ENCODE data around the gene ALG8. TPM values are rescaled to one million over a fixed set of nuclear protein-coding genes. Genes with fewer than 3 reads are reported as not detected.
"Not testable (repeated sequence)": the region's sequence is repeated elsewhere in the genome, so short reads cannot be mapped to it uniquely, and the experiment has no call there.

ALG8 gene
- total RNA-seq, 3 donors from 2014 or later (not counting 1 experiment from before 2014, with no cell fraction given): 19.2 to 20.1 (median 19.8) TPM

- no peak overlapping the region for H3K4me3 Mint-ChIP-seq
Measured at GRCh38 chr11:78097666-78098385, 41.6 kb downstream of the ALG8 start.

GRCh38 chr11:78094250-78094649 is 45.2 kb downstream of the ALG8 start:
- H3K27me3 ChIP-seq (ENCODE audit: control insufficient read depth, insufficient read depth, low read length): no peaks in the 10 kb centered on the region
- H3K27ac Mint-ChIP-seq: no peak overlapping the region
- H3K9me3 ChIP-seq (ENCODE audit: control insufficient read depth, insufficient read depth, low read length): no peaks in the 10 kb centered on the region
- peak; percentile 65 to 75 (median 73) for ATAC-seq
- WGBS (ENCODE audit: insufficient coverage): 62% methylated on average over 2 of the region's 2 CpGs
- DNase-seq: peak in 1 of 2 donors; percentile 28
- H3K27ac ChIP-seq (ENCODE audit: low read length): no peak overlapping the region
- no peak for TF ChIP-seq CTCF (IDR thresholded peaks at IDR 0.05)
- H3K36me3 ChIP-seq (ENCODE audit: control insufficient read depth, insufficient read depth, low read length): peaks cover 10% of the 10 kb centered on the region
- no peaks in the 10 kb centered on the region for H3K27me3 Mint-ChIP-seq (ENCODE audit: low read depth in 2 of 2)
- H3K4me1 ChIP-seq (ENCODE audit: control insufficient read depth, insufficient read depth, low read length): no peaks in the 10 kb centered on the region
- no peak overlapping the region for H3K4me3 ChIP-seq (ENCODE audit: low read length)
- H3K9me3 Mint-ChIP-seq: no peaks in the 10 kb centered on the region
- intact Hi-C loops (cut with micrococcal nuclease): no loop called here
- H3K36me3 Mint-ChIP-seq: peaks cover 5% of the 10 kb centered on the region
- no peak overlapping the region for H3K4me3 Mint-ChIP-seq
- H3K4me1 Mint-ChIP-seq: no peaks in the 10 kb centered on the region

More at GRCh38 chr11:78097666-78098385, 41.6 kb downstream of the ALG8 start:
- peaks cover 16% of the 10 kb centered on the region for H3K36me3 Mint-ChIP-seq
- intact Hi-C loops (cut with micrococcal nuclease): no loop called here
- Histone ChIP-seq H3K4me3 (ENCODE audit: low read length) (no peak overlapping the region), H3K27ac (ENCODE audit: low read length) (no peak overlapping the region), H3K9me3 (ENCODE audit: control insufficient read depth, insufficient read depth, low read length) (no peaks in the 10 kb centered on the region), H3K4me1 (ENCODE audit: control insufficient read depth, insufficient read depth, low read length) (no peaks in the 10 kb centered on the region), H3K27me3 (ENCODE audit: control insufficient read depth, insufficient read depth, low read length) (no peaks in the 10 kb centered on the region), H3K36me3 (ENCODE audit: control insufficient read depth, insufficient read depth, low read length) (peaks cover 26% of the 10 kb centered on the region)
- 99% methylated on average over 6 of the region's 7 CpGs for WGBS (ENCODE audit: insufficient coverage)
- no peaks in the 10 kb centered on the region for H3K27me3 Mint-ChIP-seq (ENCODE audit: low read depth in 2 of 2)
- H3K9me3 Mint-ChIP-seq: no peaks in the 10 kb centered on the region
- no peak overlapping the region for H3K27ac Mint-ChIP-seq
- TF ChIP-seq CTCF (IDR thresholded peaks at IDR 0.05): no peak
- ATAC-seq (no peak), DNase-seq (no peak)
- H3K4me1 Mint-ChIP-seq: no peaks in the 10 kb centered on the region

- ATAC-seq; H3K36me3 ChIP-seq (ENCODE audit: control insufficient read depth, insufficient read depth, low read length); H3K4me1 ChIP-seq (ENCODE audit: control insufficient read depth, insufficient read depth, low read length); H3K9me3 Mint-ChIP-seq; H3K4me1 Mint-ChIP-seq; H3K4me3 Mint-ChIP-seq; intact Hi-C loops (cut with micrococcal nuclease); H3K27me3 ChIP-seq (ENCODE audit: control insufficient read depth, insufficient read depth, low read length); H3K27me3 Mint-ChIP-seq (ENCODE audit: low read depth in 2 of 2); H3K36me3 Mint-ChIP-seq; H3K4me3 ChIP-seq (ENCODE audit: low read length); H3K9me3 ChIP-seq (ENCODE audit: control insufficient read depth, insufficient read depth, low read length); H3K27ac ChIP-seq (ENCODE audit: low read length); H3K27ac Mint-ChIP-seq; DNase-seq: not testable (repeated sequence)
- 91% methylated on average over 6 of the region's 6 CpGs for WGBS (ENCODE audit: insufficient coverage)
Measured at GRCh38 chr11:78086521-78087074, 52.8 kb downstream of the ALG8 start.

- ATAC-seq (no peak), DNase-seq (no peak)
- peaks cover 9% of the 10 kb centered on the region in 2 donors for H3K4me1 Mint-ChIP-seq
- H3K9me3 Mint-ChIP-seq: no peaks in the 10 kb centered on the region
- H3K27me3 ChIP-seq (ENCODE audit: control insufficient read depth, insufficient read depth, low read length): no peaks in the 10 kb centered on the region
- intact Hi-C loops (cut with micrococcal nuclease): no loop called here
- no peak overlapping the region for H3K27ac Mint-ChIP-seq
- no peaks in the 10 kb centered on the region for H3K9me3 ChIP-seq (ENCODE audit: control insufficient read depth, insufficient read depth, low read length)
- no peaks in the 10 kb centered on the region for H3K36me3 ChIP-seq (ENCODE audit: control insufficient read depth, insufficient read depth, low read length)
- no peak overlapping the region for H3K4me3 Mint-ChIP-seq
- H3K27ac ChIP-seq (ENCODE audit: low read length): no peak overlapping the region
- WGBS (ENCODE audit: insufficient coverage): 96% methylated on average over 2 of the region's 3 CpGs
- no peaks in the 10 kb centered on the region for H3K27me3 Mint-ChIP-seq (ENCODE audit: low read depth in 2 of 2)
- peaks cover 6% of the 10 kb centered on the region for H3K4me1 ChIP-seq (ENCODE audit: control insufficient read depth, insufficient read depth, low read length)
- H3K4me3 ChIP-seq (ENCODE audit: low read length): no peak overlapping the region
- TF ChIP-seq CTCF (IDR thresholded peaks at IDR 0.05): no peak
- H3K36me3 Mint-ChIP-seq: no peaks in the 10 kb centered on the region
Measured at GRCh38 chr11:78085972-78086371, 53.5 kb downstream of the ALG8 start.

- ATAC-seq; H3K27ac ChIP-seq (ENCODE audit: low read length); H3K27me3 ChIP-seq (ENCODE audit: control insufficient read depth, insufficient read depth, low read length); H3K4me3 Mint-ChIP-seq; H3K27ac Mint-ChIP-seq; intact Hi-C loops (cut with micrococcal nuclease); H3K9me3 Mint-ChIP-seq; H3K4me3 ChIP-seq (ENCODE audit: low read length); DNase-seq; H3K36me3 Mint-ChIP-seq; H3K36me3 ChIP-seq (ENCODE audit: control insufficient read depth, insufficient read depth, low read length); H3K27me3 Mint-ChIP-seq (ENCODE audit: low read depth in 2 of 2); H3K9me3 ChIP-seq (ENCODE audit: control insufficient read depth, insufficient read depth, low read length): not testable (repeated sequence)
- 95% methylated on average over 8 of the region's 8 CpGs for WGBS (ENCODE audit: insufficient coverage)
- peaks cover 12 to 13% of the 10 kb centered on the region in 2 donors for H3K4me1 Mint-ChIP-seq
- peaks cover 18% of the 10 kb centered on the region for H3K4me1 ChIP-seq (ENCODE audit: control insufficient read depth, insufficient read depth, low read length)
Measured at GRCh38 chr11:78084506-78084905, 54.9 kb downstream of the ALG8 start.
